Neural progenitor cell (in vitro differentiated cells): ENCODE measurements around the gene CHST3. TPM values are rescaled to one million over a fixed set of nuclear protein-coding genes. Genes with fewer than 3 reads are reported as not detected.

Experiments used
- DNase-seq: peaks from one replicate; pipeline ENCODE4 v3.0.0-alpha.2; 2016; ENCODE audit warnings: low spot score
- H2AFZ ChIP-seq: fragments of 200-600 bp; sonication (generic); replicated peaks from 2 replicates; pipeline ENCODE4 v1.6.1; 2016; ENCODE audit warnings: antibody characterized with exemption
- H3F3A ChIP-seq: fragments of 200-600 bp; sonication (generic); 2 replicates; pipeline ENCODE4 v1.6.1; 2016; ENCODE audit warnings: antibody characterized with exemption, low read depth
- H3K27ac ChIP-seq: fragments of 200-600 bp; sonication (generic); 2 replicates; pipeline ENCODE4 v1.5.1; 2016; ENCODE audit warnings: mild to moderate bottlenecking
- H3K27me3 ChIP-seq: fragments of 200-600 bp; sonication (generic); 2 replicates; pipeline ENCODE4 v1.6.1; 2016; ENCODE audit warnings: mild to moderate bottlenecking, moderate library complexity
- H3K36me3 ChIP-seq: fragments of 200-600 bp; sonication (generic); 2 replicates; pipeline ENCODE4 v1.5.1; 2016
- H3K4me1 ChIP-seq: fragments of 200-600 bp; sonication (generic); 2 replicates; pipeline ENCODE4 v1.6.1; 2016; ENCODE audit warnings: mixed run types
- H3K4me2 ChIP-seq: fragments of 200-600 bp; sonication (generic); 2 replicates; pipeline ENCODE4 v1.6.1; 2016
- H3K4me3 ChIP-seq: fragments of 200-600 bp; sonication (generic); 2 replicates; pipeline ENCODE4 v1.5.1; 2016
- H3K79me2 ChIP-seq: fragments of 200-600 bp; sonication (generic); 2 replicates; pipeline ENCODE4 v1.6.1; 2016; ENCODE audit warnings: low read depth
- H3K9ac ChIP-seq: fragments of 200-600 bp; sonication (generic); 2 replicates; pipeline ENCODE4 v1.6.1; 2016
- H3K9me3 ChIP-seq: fragments of 200-600 bp; sonication (generic); 2 replicates; pipeline ENCODE4 v1.5.1; 2016; ENCODE audit warnings: low read depth
- H4K20me1 ChIP-seq: fragments of 200-600 bp; sonication (generic); 2 replicates; pipeline ENCODE4 v1.6.1; 2016; ENCODE audit warnings: low read depth
- H3K27ac Mint-ChIP-seq: 3 replicates; pipeline ENCODE4 v1.8.0; 2021; ENCODE audit warnings: mixed read lengths
- H3K27me3 Mint-ChIP-seq: 2 replicates; pipeline ENCODE4 v1.8.0; 2022; ENCODE audit warnings: low read depth, mild to moderate bottlenecking, inconsistent platforms, moderate library complexity, mixed read lengths; ENCODE audit not compliant: insufficient read depth
- H3K36me3 Mint-ChIP-seq: 3 replicates; pipeline ENCODE4 v1.8.0; 2021; ENCODE audit warnings: mixed read lengths
- H3K4me1 Mint-ChIP-seq: 3 replicates; pipeline ENCODE4 v1.8.0; 2021; ENCODE audit warnings: mixed read lengths
- H3K4me3 Mint-ChIP-seq: 3 replicates; pipeline ENCODE4 v1.8.0; 2021; ENCODE audit warnings: mild to moderate bottlenecking, moderate library complexity, mixed read lengths
- H3K9me3 Mint-ChIP-seq: 3 replicates; pipeline ENCODE4 v1.8.0; 2020; ENCODE audit warnings: mixed read lengths
- EZH2 ChIP-seq: fragments of 200-600 bp; sonication (generic); IDR thresholded peaks from 2 replicates; pipeline ENCODE4 v1.6.1; 2017; ENCODE audit warnings: antibody characterized with exemption, mild to moderate bottlenecking, moderate library complexity
- EZH2phosphoT487 ChIP-seq: fragments of 200-600 bp; sonication (generic); IDR thresholded peaks from 2 replicates; pipeline ENCODE4 v1.6.1; 2017; ENCODE audit warnings: antibody characterized with exemption
- total RNA-seq: library from RNA; depleted of rRNA; stranded (reverse); fragments of >200 nt; gene quantifications from 2 replicates; pipeline ENCODE4 v1.2.3, GENCODE V29; 2015; ENCODE audit warnings: low replicate concordance
- TF ChIP-seq, protein P1 (sequence below): fragments of 200-600 bp; sonication (generic); IDR thresholded peaks from 2 replicates; pipeline ENCODE4 v1.5.1; 2017; ENCODE audit warnings: antibody characterized with exemption, mild to moderate bottlenecking

The CHST3 gene
- total RNA-seq, 1 donor from 2014 or later = 9.1 TPM

DNA sequence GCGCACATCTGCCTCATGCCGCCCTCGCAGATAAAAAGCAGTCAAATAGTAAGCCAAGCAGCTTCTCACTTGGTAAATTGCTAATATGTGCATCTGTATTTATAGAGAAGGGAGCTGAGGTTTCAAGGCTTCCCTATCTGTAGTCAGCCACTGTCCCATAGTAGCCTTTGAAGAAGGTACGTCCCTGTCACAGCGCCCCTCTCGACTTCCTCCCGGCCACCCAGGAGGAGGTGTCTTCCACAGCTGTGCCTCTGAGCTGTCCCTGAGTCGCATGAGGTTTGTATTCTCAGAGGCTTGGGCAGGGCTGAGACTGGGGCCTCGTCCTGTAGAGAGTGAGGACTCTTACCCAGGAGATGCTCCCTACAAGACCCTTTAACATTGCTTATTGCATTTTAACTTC, 75.2 kb downstream of the CHST3 start:
- Histone ChIP-seq H3K27me3 (no peaks in the 10 kb centered on the region), H3F3A (peaks cover 11% of the 10 kb centered on the region), H3K79me2 (no peaks in the 10 kb centered on the region), H3K27ac (no peak overlapping the region), H4K20me1 (no peaks in the 10 kb centered on the region), H3K9ac (no peak overlapping the region), H3K9me3 (no peaks in the 10 kb centered on the region), H3K4me3 (no peak overlapping the region), H2AFZ (no peak overlapping the region), H3K4me2 (no peak overlapping the region), H3K4me1 (peaks cover 20% of the 10 kb centered on the region), H3K36me3 (no peaks in the 10 kb centered on the region)
- Mint-ChIP-seq H3K4me1 (peaks cover 44% of the 10 kb centered on the region), H3K27ac (no peak overlapping the region), H3K36me3 (no peaks in the 10 kb centered on the region), H3K4me3 (no peak overlapping the region), H3K27me3 (peaks cover 4% of the 10 kb centered on the region), H3K9me3 (no peaks in the 10 kb centered on the region)
- TF ChIP-seq, protein P1, sequence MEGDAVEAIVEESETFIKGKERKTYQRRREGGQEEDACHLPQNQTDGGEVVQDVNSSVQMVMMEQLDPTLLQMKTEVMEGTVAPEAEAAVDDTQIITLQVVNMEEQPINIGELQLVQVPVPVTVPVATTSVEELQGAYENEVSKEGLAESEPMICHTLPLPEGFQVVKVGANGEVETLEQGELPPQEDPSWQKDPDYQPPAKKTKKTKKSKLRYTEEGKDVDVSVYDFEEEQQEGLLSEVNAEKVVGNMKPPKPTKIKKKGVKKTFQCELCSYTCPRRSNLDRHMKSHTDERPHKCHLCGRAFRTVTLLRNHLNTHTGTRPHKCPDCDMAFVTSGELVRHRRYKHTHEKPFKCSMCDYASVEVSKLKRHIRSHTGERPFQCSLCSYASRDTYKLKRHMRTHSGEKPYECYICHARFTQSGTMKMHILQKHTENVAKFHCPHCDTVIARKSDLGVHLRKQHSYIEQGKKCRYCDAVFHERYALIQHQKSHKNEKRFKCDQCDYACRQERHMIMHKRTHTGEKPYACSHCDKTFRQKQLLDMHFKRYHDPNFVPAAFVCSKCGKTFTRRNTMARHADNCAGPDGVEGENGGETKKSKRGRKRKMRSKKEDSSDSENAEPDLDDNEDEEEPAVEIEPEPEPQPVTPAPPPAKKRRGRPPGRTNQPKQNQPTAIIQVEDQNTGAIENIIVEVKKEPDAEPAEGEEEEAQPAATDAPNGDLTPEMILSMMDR = no peak
- no peak for TF ChIP-seq EZH2
- DNase-seq = no peak

DNA sequence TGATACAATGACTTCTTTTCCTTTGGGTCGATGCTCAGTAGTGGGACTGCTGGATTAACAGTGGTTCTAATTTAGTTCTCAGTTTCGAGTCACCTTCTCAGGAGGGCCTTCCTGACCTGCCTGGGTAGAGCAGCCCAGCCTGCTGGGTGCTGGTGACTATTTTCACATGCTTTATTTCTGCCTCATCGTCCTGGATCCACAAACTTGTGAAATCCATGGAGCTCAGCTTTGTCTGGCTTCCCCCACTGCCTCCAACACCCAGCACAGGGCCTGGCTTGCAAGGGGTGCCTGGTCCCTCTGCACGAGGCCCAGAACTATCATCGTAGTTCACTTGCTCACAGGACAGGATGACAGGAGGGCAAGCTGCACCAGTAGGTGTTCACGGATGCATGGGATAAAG, 77.3 kb downstream of the CHST3 start:
- H3K27me3 ChIP-seq = no peaks in the 10 kb centered on the region
- H3K9me3 ChIP-seq = no peaks in the 10 kb centered on the region
- peaks cover 39% of the 10 kb centered on the region for H3K4me1 Mint-ChIP-seq
- H3K36me3 ChIP-seq = no peaks in the 10 kb centered on the region
- peaks cover 11% of the 10 kb centered on the region for H3F3A ChIP-seq
- peaks cover 20% of the 10 kb centered on the region for H3K4me1 ChIP-seq
- DNase-seq = no peak
- no peak overlapping the region for H3K27ac ChIP-seq
- H4K20me1 ChIP-seq = no peaks in the 10 kb centered on the region
- no peaks in the 10 kb centered on the region for H3K27me3 Mint-ChIP-seq
- no peak overlapping the region for H3K9ac ChIP-seq
- no peak overlapping the region for H2AFZ ChIP-seq
- H3K27ac Mint-ChIP-seq = peak overlapping the region; percentile 20
- no peaks in the 10 kb centered on the region for H3K9me3 Mint-ChIP-seq
- H3K4me2 ChIP-seq = no peak overlapping the region
- H3K4me3 Mint-ChIP-seq = no peak overlapping the region
- no peak overlapping the region for H3K4me3 ChIP-seq
- no peaks in the 10 kb centered on the region for H3K36me3 Mint-ChIP-seq
- TF ChIP-seq EZH2phosphoT487 (no peak), EZH2 (no peak)
- TF ChIP-seq, protein P1 = no peak
- no peaks in the 10 kb centered on the region for H3K79me2 ChIP-seq

DNA sequence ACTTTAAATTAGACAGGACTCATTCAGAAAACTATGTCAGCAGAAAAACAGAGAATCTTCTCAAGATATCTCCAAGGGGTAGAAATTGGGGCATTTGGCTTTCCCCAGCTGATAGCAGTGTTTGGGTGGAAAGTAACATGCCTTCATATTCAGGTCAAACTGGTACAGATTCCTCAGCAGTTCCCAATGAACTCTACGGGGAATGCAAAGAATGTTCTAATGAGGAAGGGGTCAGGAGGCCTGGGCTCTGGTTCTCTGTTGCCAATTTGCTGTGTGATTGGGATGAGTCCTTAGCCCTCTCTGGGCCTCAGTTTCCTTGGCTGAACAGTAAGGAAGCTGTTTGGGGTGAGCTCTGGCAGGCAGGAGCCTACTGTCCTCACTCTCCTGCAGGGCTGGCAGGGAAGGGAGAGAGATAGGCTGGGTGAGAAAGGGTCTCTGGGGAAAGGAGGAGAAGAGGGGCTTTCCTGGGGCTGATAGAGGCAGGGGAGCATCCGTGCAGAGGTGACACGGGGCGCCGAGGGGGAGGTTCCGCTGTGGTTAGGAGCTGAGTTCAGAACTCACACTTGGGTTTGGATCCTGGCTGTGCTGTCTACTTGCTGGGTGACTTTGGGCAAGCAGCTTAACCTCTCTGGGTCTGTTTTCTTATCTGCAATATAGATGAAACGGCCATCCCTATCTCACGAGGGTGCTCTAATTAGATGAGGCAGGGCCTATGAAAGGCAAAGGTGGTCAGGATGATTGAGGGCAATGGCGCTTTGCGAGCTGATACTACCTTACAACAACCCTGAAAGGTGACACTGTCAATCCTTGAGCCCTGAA, 79.0 kb downstream of the CHST3 start:
- Histone ChIP-seq H2AFZ (no peak overlapping the region), H4K20me1 (no peaks in the 10 kb centered on the region), H3K79me2 (no peaks in the 10 kb centered on the region), H3K36me3 (no peaks in the 10 kb centered on the region), H3F3A (peaks cover 1% of the 10 kb centered on the region), H3K9me3 (no peaks in the 10 kb centered on the region), H3K4me1 (peaks cover 6% of the 10 kb centered on the region), H3K9ac (no peak overlapping the region), H3K27me3 (no peaks in the 10 kb centered on the region), H3K27ac (no peak overlapping the region), H3K4me3 (no peak overlapping the region), H3K4me2 (no peak overlapping the region)
- DNase-seq = no peak
- Mint-ChIP-seq H3K4me1 (peaks cover 30% of the 10 kb centered on the region), H3K36me3 (no peaks in the 10 kb centered on the region), H3K27ac (peak overlapping the region; percentile 83), H3K27me3 (no peaks in the 10 kb centered on the region), H3K4me3 (no peak overlapping the region), H3K9me3 (no peaks in the 10 kb centered on the region)
- TF ChIP-seq, protein P1 = no peak
- no peak for TF ChIP-seq EZH2
- no peak for TF ChIP-seq EZH2phosphoT487
